ENCODE results near the gene SLC43A2. TPM values are rescaled to one million over a fixed set of nuclear protein-coding genes. Genes with fewer than 3 reads are reported as not detected.

SLC43A2 gene
- polyA plus RNA-seq, 1 of the 3 experiments (the other 2 are of a cell fraction) = 9.8 TPM

DNA sequence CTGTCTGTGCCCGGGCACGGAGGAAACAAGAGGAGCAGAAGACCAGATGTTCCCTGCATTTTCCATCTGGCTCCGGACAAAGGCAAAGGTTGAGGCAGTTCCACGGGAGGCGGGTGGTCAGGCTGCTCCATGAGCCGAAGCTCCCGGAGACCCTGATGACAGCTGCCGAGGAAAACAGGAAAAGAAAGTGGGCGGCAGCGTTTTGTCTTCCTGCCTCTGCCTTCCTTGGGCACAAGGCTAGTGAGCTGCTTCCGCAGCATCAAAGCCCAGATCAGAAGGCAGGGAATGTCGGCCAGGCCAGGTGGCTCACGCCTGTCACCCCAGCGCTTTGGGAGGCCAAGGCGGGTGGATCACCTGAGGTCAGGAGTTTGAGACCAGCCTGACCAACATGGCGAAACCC lies 16.2 kb downstream of the SLC43A2 start:
- no peak overlapping the region for H3K9ac ChIP-seq
- H3F3A ChIP-seq (replicated peaks; ENCODE audit: insufficient read depth) = no peaks in the 10 kb centered on the region
- no peak overlapping the region for H3K4me3 ChIP-seq (ENCODE audit: low read depth in 2 of 2, low read length in 1 of 2)
- no peak for DNase-seq
- no peak overlapping the region for H3K27ac ChIP-seq (ENCODE audit: low read depth in 2 of 2, low read length in 1 of 2)
- no peaks in the 10 kb centered on the region; a peak in 1 of 4 replicates for H3K4me1 ChIP-seq (ENCODE audit: control insufficient read depth in 1 of 2, insufficient read depth in 2 of 2, low read depth in 1 of 2, low read length in 1 of 2)
- H4K20me1 ChIP-seq (ENCODE audit: insufficient read depth) = no peaks in the 10 kb centered on the region
- no peaks in the 10 kb centered on the region for H3K9me3 ChIP-seq
- H3K79me2 ChIP-seq (ENCODE audit: insufficient read depth) = no peaks in the 10 kb centered on the region
- no peaks in the 10 kb centered on the region for H3K36me3 ChIP-seq (replicated peaks in 1 of 2; ENCODE audit: control insufficient read depth in 1 of 2, insufficient read depth in 2 of 2, low read length in 1 of 2)
- H3K4me2 ChIP-seq = no peak overlapping the region
- no peak for TF ChIP-seq ELF1 (IDR thresholded peaks at IDR 0.05)
- ChIA-PET CTCF (no interaction called here), POLR2A (no interaction called here)
- H2AFZ ChIP-seq (ENCODE audit: low read depth) = no peak overlapping the region
- no peaks in the 10 kb centered on the region for H3K27me3 ChIP-seq (ENCODE audit: insufficient read depth)
- H3K9me2 ChIP-seq = no peaks in the 10 kb centered on the region
- 90% methylated on average over 16 of the region's 16 CpGs for WGBS (ENCODE audit: low lambda C conversion rate)

DNA sequence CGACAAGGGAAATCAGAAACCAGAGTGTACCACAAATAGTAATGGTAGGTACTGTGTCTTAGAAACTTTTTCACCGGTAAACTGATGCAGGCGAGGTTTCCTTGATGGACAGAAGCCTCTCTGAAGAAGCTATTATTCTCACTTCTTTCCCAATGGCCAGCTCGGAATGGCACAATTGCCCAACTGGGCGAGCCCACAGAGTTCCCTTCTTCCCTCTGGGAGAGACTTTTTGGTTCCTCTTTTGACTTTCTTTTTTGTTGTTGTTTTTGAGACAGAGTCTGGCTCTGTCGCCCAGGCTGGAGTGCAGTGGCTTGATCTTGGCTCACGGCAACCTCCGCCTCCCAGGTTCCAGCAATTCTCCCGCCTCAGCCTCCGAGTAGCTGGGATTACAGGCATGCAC lies 16.9 kb downstream of the SLC43A2 start:
- ChIA-PET CTCF (interaction anchor here (1.1 kb wide), 1 partner anchor 37 kb away, joined by 4 read pairs; no protein-coding TSS in a partner anchor), POLR2A (no interaction called here)
- Histone ChIP-seq H3K27me3 (ENCODE audit: insufficient read depth) (no peaks in the 10 kb centered on the region), H3K27ac (ENCODE audit: low read depth in 2 of 2, low read length in 1 of 2) (no peak overlapping the region), H3K4me3 (ENCODE audit: low read depth in 2 of 2, low read length in 1 of 2) (no peak overlapping the region), H4K20me1 (ENCODE audit: insufficient read depth) (no peaks in the 10 kb centered on the region), H3K4me2 (no peak overlapping the region), H3K9ac (no peak overlapping the region), H2AFZ (ENCODE audit: low read depth) (no peak overlapping the region), H3K36me3 (replicated peaks in 1 of 2; ENCODE audit: control insufficient read depth in 1 of 2, insufficient read depth in 2 of 2, low read length in 1 of 2) (no peaks in the 10 kb centered on the region), H3K9me2 (no peaks in the 10 kb centered on the region), H3F3A (replicated peaks; ENCODE audit: insufficient read depth) (no peaks in the 10 kb centered on the region), H3K9me3 (no peaks in the 10 kb centered on the region), H3K79me2 (ENCODE audit: insufficient read depth) (no peaks in the 10 kb centered on the region), H3K4me1 (ENCODE audit: control insufficient read depth in 1 of 2, insufficient read depth in 2 of 2, low read depth in 1 of 2, low read length in 1 of 2) (no peaks in the 10 kb centered on the region; a peak in 1 of 4 replicates)
- TF ChIP-seq ELF1 (IDR thresholded peaks at IDR 0.05) (no peak), YY1 (IDR thresholded peaks at IDR 0.05; ENCODE audit: low read depth) (no peak), REST (IDR thresholded peaks at IDR 0.05; ENCODE audit: low read depth, low read length) (no peak), FOSL2 (IDR thresholded peaks at IDR 0.05; ENCODE audit: borderline replicate concordance, low read depth) (no peak), RAD21 (IDR thresholded peaks at IDR 0.05; ENCODE audit: low read length) (no peak), FOXM1 (IDR thresholded peaks at IDR 0.05; ENCODE audit: low read depth) (no peak), NFIC (IDR thresholded peaks at IDR 0.05; ENCODE audit: borderline replicate concordance) (no peak), GATA2 (CRISPR knock-in tag; IDR thresholded peaks at IDR 0.05) (no peak), MEF2A (IDR thresholded peaks at IDR 0.05; ENCODE audit: borderline replicate concordance, low read depth) (no peak), TCF12 (IDR thresholded peaks at IDR 0.05) (no peak), NRF1 (IDR thresholded peaks at IDR 0.05; ENCODE audit: low read depth, low read length) (no peak), JUND (IDR thresholded peaks at IDR 0.05) (no peak), RCOR1 (IDR thresholded peaks at IDR 0.05; ENCODE audit: low read length) (no peak)
- TF ChIP-seq, protein P1, sequence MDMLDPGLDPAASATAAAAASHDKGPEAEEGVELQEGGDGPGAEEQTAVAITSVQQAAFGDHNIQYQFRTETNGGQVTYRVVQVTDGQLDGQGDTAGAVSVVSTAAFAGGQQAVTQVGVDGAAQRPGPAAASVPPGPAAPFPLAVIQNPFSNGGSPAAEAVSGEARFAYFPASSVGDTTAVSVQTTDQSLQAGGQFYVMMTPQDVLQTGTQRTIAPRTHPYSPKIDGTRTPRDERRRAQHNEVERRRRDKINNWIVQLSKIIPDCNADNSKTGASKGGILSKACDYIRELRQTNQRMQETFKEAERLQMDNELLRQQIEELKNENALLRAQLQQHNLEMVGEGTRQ (IDR thresholded peaks at IDR 0.05; ENCODE audit: borderline replicate concordance, low read depth, low read length) = no peak
- DNase-seq = no peak
- WGBS (ENCODE audit: low lambda C conversion rate) = 97% methylated on average over 10 of the region's 10 CpGs

All from SK-N-SH (cell line).